A549 (cell line): ENCODE results near the gene CBLIF. TPM values are rescaled to one million over a fixed set of nuclear protein-coding genes. Genes with fewer than 3 reads are reported as not detected.
A peak's percentile ranks its signal among the peaks of the same experiment; 100 is the strongest.
"Not testable (repeated sequence)": the region's sequence is repeated elsewhere in the genome, so short reads cannot be mapped to it uniquely, and the experiment has no call there.

Source experiments
- ATAC-seq, 2 experiments: fragments of 200-7000 bp in 1 of 2; fragments of >200 bp in 1 of 2; cut with Nextera tagmentation in 1 of 2; cut with Tn5 transposase in 1 of 2; 3 replicates each; pipeline versions ENCODE4 v1.8.0 to v1.9.1; 2018 to 2020; ENCODE audit warnings: mild to moderate bottlenecking in 1 of 2, moderate library complexity in 1 of 2
- CTCF ChIA-PET: fragments of 300-600 bp; sonication (Branson Sonifier 250); formaldehyde crosslinking; extraction: SDS; loops from one replicate; lab custom pipeline; 2021; ENCODE audit warnings: antibody characterized with exemption, inconsistent platforms; lab: Yijun Ruan, JAX
- POLR2A ChIA-PET: fragments of 350-600 bp; formaldehyde crosslinking; extraction: SDS; loops from one replicate; lab custom pipeline; 2021; ENCODE audit warnings: antibody characterized with exemption, inconsistent platforms; lab: Yijun Ruan, JAX
- DNase-seq, 2 experiments: peaks; one replicate each; pipeline versions ENCODE4 v3.0.0 to v3.0.0-alpha.2; 2011 to 2016; ENCODE audit warnings: low read depth in 1 of 2, low spot score in 1 of 2
- FAIRE-seq: peaks from 2 replicates; lab custom pipeline; 2011; peaks lifted over from hg19 to GRCh38; lab: Jason Lieb, UNC
- H3K27ac ChIP-seq, 2 experiments: fragments of >200 bp; sonication (Bioruptor Twin); formaldehyde crosslinking; 3 replicates each; pipeline ENCODE4 v1.5.1; 2016 to 2017
- H3K4me1 ChIP-seq: fragments of >200 bp; sonication (Bioruptor Twin); formaldehyde crosslinking; 3 replicates; pipeline ENCODE4 v1.6.1; 2016
- H3K4me2 ChIP-seq: fragments of >200 bp; sonication (Bioruptor Twin); formaldehyde crosslinking; 3 replicates; pipeline ENCODE4 v1.6.1; 2016
- H3K4me3 ChIP-seq: fragments of >200 bp; sonication (Bioruptor Twin); formaldehyde crosslinking; 3 replicates; pipeline ENCODE4 v1.5.1; 2016
- H3K9me3 ChIP-seq: fragments of >200 bp; sonication (Bioruptor Twin); formaldehyde crosslinking; 3 replicates; pipeline ENCODE4 v1.6.1; 2016
- CBX2 ChIP-seq: fragments of 200-600 bp; sonication (generic); IDR thresholded peaks from 2 replicates; pipeline ENCODE4 v1.6.1; 2016; ENCODE audit warnings: low read depth, mild to moderate bottlenecking, borderline replicate concordance
- EP300 ChIP-seq, 2 experiments: fragments of >200 bp; sonication (Bioruptor Twin); formaldehyde crosslinking; IDR thresholded peaks; 2 replicates in 1 of 2; 3 replicates in 1 of 2; pipeline ENCODE4 v1.6.1; 2016 to 2017
- GATA3 ChIP-seq: IDR thresholded peaks from 2 replicates; pipeline ENCODE4 v1.6.1; 2012; ENCODE audit warnings: borderline replicate concordance
- HDAC2 ChIP-seq: fragments of 200-600 bp; sonication (generic); IDR thresholded peaks from 2 replicates; pipeline ENCODE4 v1.6.1; 2016
- MAFK ChIP-seq: fragments of 450-650 bp; IDR thresholded peaks from 2 replicates; pipeline ENCODE4 v1.6.1; 2014; ENCODE audit not compliant: partially characterized antibody
- MAZ ChIP-seq: fragments of 150-350 bp; IDR thresholded peaks from 2 replicates; pipeline ENCODE4 v1.6.1; 2014; ENCODE audit warnings: antibody characterized with exemption, low read depth, low read length, borderline replicate concordance
- NFE2L2 ChIP-seq: fragments of 150-350 bp; conservative IDR thresholded peaks from 2 replicates; pipeline ENCODE4 v1.6.1; 2014; ENCODE audit warnings: low read length
- NPAS2 ChIP-seq: fragments of 250-450 bp; sonication (Bioruptor Pico); IDR thresholded peaks from 2 replicates; pipeline ENCODE4 v1.8.0; 2022; ENCODE audit warnings: mild to moderate bottlenecking, moderate library complexity, borderline replicate concordance
- POLR2A ChIP-seq: IDR thresholded peaks from 2 replicates; pipeline ENCODE4 v1.6.1; 2012; ENCODE audit warnings: mild to moderate bottlenecking, low read length
- RCOR1 ChIP-seq: fragments of 150-350 bp; IDR thresholded peaks from 2 replicates; pipeline ENCODE4 v1.6.1; 2014; ENCODE audit warnings: antibody characterized with exemption, low read length, low read depth
- RFX5 ChIP-seq: fragments of 450-650 bp; IDR thresholded peaks from 2 replicates; pipeline ENCODE4 v1.7.1; 2014; ENCODE audit warnings: antibody characterized with exemption, mild to moderate bottlenecking, moderate library complexity
- RNF2 ChIP-seq: fragments of 200-600 bp; sonication (generic); IDR thresholded peaks from 2 replicates; pipeline ENCODE4 v1.6.1; 2016; ENCODE audit warnings: low read depth, mild to moderate bottlenecking, antibody characterized with exemption, moderate library complexity, borderline replicate concordance
- SMC3 ChIP-seq: fragments of >200 bp; sonication (Bioruptor Twin); formaldehyde crosslinking; IDR thresholded peaks from 3 replicates; pipeline ENCODE4 v1.6.1; 2018; ENCODE audit warnings: inconsistent platforms
- TFCP2L1 ChIP-seq: fragments of 250-450 bp; sonication (Bioruptor Pico); IDR thresholded peaks from 2 replicates; pipeline ENCODE4 v1.5.0; 2021; ENCODE audit warnings: mild to moderate bottlenecking
- TP53 ChIP-seq: fragments of 250-450 bp; sonication (Bioruptor Pico); IDR thresholded peaks from 2 replicates; pipeline ENCODE4 v1.5.0; 2021; ENCODE audit warnings: mild to moderate bottlenecking, moderate library complexity
- ZC3H11A ChIP-seq: fragments of 450-650 bp; IDR thresholded peaks from 2 replicates; pipeline ENCODE4 v1.6.1; 2014; ENCODE audit warnings: antibody characterized with exemption, mild to moderate bottlenecking
- ZFP36 ChIP-seq: fragments of 450-650 bp; IDR thresholded peaks from 2 replicates; pipeline ENCODE4 v1.6.1; 2014; ENCODE audit warnings: borderline replicate concordance; ENCODE audit not compliant: partially characterized antibody
- WGBS: methylation state at CpG from one replicate; pipeline ENCODE4 v1.1.6; 2017; ENCODE audit errors: missing lambda C conversion rate; 5-methylcytosine and 5-hydroxymethylcytosine counted together
- polyA plus RNA-seq, 4 experiments: library from polyadenylated mRNA; depleted of rRNA in 3 of 4; stranded (reverse); fragments of >200 nt; fragmentation: RNase III in 1 of 4; extraction: RNeasy Plus Mini Kit Qiagen cat#74134 plus additional on column Dnase treatment in 1 of 4; gene quantifications; 2 replicates in 3 of 4; 3 replicates in 1 of 4; pipeline ENCODE4 v1.2.3, GENCODE V29; 2011 to 2017
- TF ChIP-seq, protein P1 (sequence below): IDR thresholded peaks from 2 replicates; pipeline ENCODE4 v1.6.1; 2012
- TF ChIP-seq, protein P2 (sequence below): IDR thresholded peaks from 2 replicates; pipeline ENCODE4 v1.6.1; 2012
- TF ChIP-seq, protein P3 (sequence below): fragments of 150-350 bp; IDR thresholded peaks from 2 replicates; pipeline ENCODE4 v1.6.1; 2014; ENCODE audit warnings: low read depth, mild to moderate bottlenecking, low read length
- TF ChIP-seq, protein P4 (sequence below): IDR thresholded peaks from 2 replicates; pipeline ENCODE4 v1.6.1; 2012; ENCODE audit warnings: low read depth, borderline replicate concordance
- TF ChIP-seq, protein P5 (sequence below): fragments of 250-450 bp; sonication (Bioruptor Pico); IDR thresholded peaks from 2 replicates; pipeline ENCODE4 v1.5.0; 2020; ENCODE audit warnings: low read depth, mild to moderate bottlenecking, moderate library complexity

Gene CBLIF
- polyA plus RNA-seq, 2 of the 4 experiments (the other 2 are of a cell fraction) = not detected

DNA sequence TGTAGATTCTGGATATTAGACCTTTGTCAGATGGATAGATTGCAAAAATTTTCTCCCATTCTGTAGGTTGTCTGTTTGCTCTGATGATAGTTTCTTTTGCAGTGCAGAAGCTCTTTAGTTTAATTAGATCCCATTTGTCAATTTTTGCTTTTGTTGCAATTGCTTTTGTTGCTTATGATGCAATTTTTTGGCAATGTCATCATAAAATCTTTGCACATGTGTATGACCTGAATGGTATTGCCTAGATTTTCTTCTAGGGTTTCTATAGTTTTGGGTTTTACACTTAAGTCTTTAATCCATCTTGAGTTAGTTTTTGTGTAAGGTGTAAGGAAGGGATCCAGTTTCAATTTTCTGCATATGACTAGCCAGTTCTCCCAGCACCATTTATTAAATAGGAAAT lies 41.9 kb upstream of the CBLIF start:
- H3K4me1 ChIP-seq, DNase-seq, ATAC-seq, H3K27ac ChIP-seq, FAIRE-seq, CTCF ChIA-PET, POLR2A ChIA-PET, H3K9me3 ChIP-seq, H3K4me3 ChIP-seq, H3K4me2 ChIP-seq: not testable (repeated sequence)
- peak; percentile 72 for TF ChIP-seq MAFK

DNA sequence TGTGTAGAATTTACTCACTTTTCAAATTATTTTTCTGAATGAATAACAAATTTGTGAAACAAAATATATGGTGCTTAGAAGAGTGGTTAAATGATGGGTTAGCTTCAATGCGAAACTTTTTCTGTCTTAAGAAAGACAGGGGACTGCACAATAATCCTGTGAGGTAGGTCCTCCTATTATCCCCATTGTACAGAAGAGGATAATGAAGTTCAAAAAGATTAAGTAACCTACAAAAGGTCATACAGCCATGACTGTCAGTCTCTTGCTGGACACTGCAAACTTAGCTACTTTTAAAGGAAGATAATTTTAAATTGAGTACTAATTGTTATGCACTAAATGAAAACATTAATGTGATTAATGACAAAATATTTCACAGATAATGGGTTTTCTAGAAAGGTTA lies 38.3 kb upstream of the CBLIF start:
- 2% methylated on average over 1 of the region's 1 CpG for WGBS
- Histone ChIP-seq H3K4me2 (no peak overlapping the region), H3K9me3 (0 out of 3 replicates have a peak, but pooled peaks cover 3% of the 10 kb centered on the region), H3K4me3 (no peak overlapping the region), H3K27ac (no peak overlapping the region), H3K4me1 (no peaks in the 10 kb centered on the region)
- TF ChIP-seq TFCP2L1 (no peak), ZC3H11A (no peak), ZFP36 (no peak), CBX2 (no peak), RCOR1 (no peak), EP300 (IDR thresholded peaks at IDR 0.05) (no peak), NPAS2 (CRISPR knock-in tag) (no peak), RNF2 (no peak), TP53 (no peak), HDAC2 (no peak), MAZ (no peak), RFX5 (no peak), NFE2L2 (no peak)
- TF ChIP-seq, protein P1, sequence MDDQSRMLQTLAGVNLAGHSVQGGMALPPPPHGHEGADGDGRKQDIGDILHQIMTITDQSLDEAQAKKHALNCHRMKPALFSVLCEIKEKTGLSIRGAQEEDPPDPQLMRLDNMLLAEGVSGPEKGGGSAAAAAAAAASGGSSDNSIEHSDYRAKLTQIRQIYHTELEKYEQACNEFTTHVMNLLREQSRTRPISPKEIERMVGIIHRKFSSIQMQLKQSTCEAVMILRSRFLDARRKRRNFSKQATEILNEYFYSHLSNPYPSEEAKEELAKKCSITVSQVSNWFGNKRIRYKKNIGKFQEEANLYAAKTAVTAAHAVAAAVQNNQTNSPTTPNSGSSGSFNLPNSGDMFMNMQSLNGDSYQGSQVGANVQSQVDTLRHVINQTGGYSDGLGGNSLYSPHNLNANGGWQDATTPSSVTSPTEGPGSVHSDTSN = no peak
- TF ChIP-seq, protein P2, sequence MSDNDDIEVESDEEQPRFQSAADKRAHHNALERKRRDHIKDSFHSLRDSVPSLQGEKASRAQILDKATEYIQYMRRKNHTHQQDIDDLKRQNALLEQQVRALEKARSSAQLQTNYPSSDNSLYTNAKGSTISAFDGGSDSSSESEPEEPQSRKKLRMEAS = no peak
- TF ChIP-seq, protein P3, sequence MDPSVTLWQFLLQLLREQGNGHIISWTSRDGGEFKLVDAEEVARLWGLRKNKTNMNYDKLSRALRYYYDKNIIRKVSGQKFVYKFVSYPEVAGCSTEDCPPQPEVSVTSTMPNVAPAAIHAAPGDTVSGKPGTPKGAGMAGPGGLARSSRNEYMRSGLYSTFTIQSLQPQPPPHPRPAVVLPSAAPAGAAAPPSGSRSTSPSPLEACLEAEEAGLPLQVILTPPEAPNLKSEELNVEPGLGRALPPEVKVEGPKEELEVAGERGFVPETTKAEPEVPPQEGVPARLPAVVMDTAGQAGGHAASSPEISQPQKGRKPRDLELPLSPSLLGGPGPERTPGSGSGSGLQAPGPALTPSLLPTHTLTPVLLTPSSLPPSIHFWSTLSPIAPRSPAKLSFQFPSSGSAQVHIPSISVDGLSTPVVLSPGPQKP = no peak
- ATAC-seq (no peak), DNase-seq (no peak), FAIRE-seq (no peak)
- ChIA-PET POLR2A (no interaction called here), CTCF (no interaction called here)

DNA sequence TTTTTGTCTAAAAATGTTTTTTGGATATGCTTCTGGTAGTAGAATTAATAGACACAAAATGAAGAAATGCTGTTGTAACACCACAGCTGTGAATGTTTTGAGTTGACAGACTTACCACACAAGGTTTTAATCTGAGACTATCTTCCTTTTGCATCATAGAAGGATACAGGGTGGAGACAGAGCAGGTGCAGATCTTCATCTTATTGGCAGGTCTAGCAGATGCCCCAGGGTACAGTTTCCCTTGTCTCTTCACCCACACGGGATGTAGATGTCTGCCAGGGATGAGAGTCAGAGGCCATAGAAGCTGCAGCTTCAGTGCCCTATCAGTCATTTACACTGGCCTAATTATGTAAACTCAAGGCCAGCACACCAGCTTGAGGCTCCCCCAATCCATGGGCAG lies 34.3 kb upstream of the CBLIF start:
- H3K4me1 ChIP-seq = no peaks in the 10 kb centered on the region
- DNase-seq (no peak), ATAC-seq (no peak), FAIRE-seq (no peak)
- no peak overlapping the region for H3K4me3 ChIP-seq
- no peak for TF ChIP-seq POLR2A
- TF ChIP-seq SMC3 = no peak
- TF ChIP-seq, protein P4, sequence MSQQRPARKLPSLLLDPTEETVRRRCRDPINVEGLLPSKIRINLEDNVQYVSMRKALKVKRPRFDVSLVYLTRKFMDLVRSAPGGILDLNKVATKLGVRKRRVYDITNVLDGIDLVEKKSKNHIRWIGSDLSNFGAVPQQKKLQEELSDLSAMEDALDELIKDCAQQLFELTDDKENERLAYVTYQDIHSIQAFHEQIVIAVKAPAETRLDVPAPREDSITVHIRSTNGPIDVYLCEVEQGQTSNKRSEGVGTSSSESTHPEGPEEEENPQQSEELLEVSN = no peak
- no peak for TF ChIP-seq NFE2L2
- TF ChIP-seq, protein P3 = no peak
- no peak for TF ChIP-seq CBX2
- TF ChIP-seq GATA3 = no peak
- TF ChIP-seq, protein P5, sequence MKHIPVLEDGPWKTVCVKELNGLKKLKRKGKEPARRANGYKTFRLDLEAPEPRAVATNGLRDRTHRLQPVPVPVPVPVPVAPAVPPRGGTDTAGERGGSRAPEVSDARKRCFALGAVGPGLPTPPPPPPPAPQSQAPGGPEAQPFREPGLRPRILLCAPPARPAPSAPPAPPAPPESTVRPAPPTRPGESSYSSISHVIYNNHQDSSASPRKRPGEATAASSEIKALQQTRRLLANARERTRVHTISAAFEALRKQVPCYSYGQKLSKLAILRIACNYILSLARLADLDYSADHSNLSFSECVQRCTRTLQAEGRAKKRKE (CRISPR knock-in tag) = no peak
- no peak for TF ChIP-seq MAFK
- no peak for TF ChIP-seq TP53
- CTCF ChIA-PET = no interaction called here
- POLR2A ChIA-PET = interaction anchor here (0.6 kb wide), 1 partner anchor 217 kb away, joined by 3 read pairs; no protein-coding TSS in a partner anchor
- H3K27ac ChIP-seq = no peak overlapping the region
- H3K9me3 ChIP-seq = no peaks in the 10 kb centered on the region
- 0% methylated on average over 1 of the region's 1 CpG for WGBS
- H3K4me2 ChIP-seq = no peak overlapping the region
